ENCODE measurements around the gene CAPN2.
"Not testable (repeated sequence)": the region's sequence is repeated elsewhere in the genome, so short reads cannot be mapped to it uniquely, and the experiment has no call there.

The CAPN2 gene

GRCh38 chr1:223717123-223717522, 4.8 kb downstream of the CAPN2 start:
- DNase-seq, result no peak

DNA sequence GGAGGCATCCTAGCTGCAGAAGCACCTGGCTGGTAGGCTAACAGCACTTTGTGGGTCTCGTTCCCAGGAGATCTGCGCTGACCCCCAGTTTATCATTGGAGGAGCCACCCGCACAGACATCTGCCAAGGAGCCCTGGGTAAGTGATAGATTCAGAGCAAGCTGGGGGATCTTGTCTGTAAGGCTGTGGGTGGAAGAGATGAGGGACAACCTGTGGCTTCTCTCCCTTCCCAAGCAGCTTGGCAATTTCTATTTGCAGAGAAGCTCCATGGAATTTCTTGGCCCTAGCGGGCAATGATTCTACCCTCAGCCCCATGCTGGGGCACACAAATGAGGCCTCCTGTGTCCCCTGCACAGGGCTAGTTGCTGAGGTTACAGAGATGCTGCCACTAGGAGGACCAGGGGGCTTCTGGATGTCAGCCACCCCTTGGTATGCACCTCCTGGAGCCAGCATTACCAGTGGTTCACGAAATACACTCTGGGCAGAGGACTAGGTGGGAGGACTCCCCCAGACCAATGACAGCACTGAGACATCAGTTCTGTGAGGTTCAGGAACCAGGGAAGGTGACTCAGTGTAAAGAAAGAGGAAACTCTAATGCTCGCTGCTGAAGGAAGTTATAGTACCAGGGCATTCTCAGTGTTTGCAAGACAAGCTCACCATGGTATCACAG, 5.5 kb downstream of the CAPN2 start:
- DNase-seq, result no peak

- no peak for DNase-seq
These were observed 6.5 kb downstream of the CAPN2 start for GRCh38 chr1:223718850-223719249.

GRCh38 chr1:223720971-223721591, 8.7 kb downstream of the CAPN2 start:
- no peak for DNase-seq

GRCh38 chr1:223721658-223722607, 9.6 kb downstream of the CAPN2 start:
- no peak for DNase-seq

DNA sequence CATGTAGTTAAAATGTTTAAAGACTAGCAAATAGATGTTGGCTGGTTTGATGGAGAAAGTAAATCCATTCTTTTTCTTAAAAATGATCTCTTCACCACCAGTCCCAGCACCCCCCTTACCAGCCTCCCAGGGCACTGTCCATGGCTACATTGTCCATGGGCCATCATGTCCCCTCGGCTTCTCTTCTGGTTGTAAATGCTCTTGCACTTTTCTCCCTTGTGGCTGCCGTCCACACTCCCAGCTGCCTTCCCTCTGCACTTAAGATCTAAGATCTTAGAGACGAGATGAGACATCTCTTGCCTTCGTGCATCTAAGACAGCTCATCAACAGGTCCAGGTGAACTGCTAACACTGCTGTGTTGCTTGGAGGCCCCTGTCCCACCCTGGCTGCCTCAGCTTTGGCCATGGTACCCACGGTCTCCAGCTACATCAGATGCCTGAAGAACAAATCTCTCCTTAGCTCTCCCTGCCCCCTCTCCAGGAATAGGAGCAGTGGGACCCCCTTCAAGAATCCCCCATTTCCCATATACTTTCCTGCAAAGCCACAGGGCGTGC, 11.1 kb downstream of the CAPN2 start:
- DNase-seq, result no peak

DNA sequence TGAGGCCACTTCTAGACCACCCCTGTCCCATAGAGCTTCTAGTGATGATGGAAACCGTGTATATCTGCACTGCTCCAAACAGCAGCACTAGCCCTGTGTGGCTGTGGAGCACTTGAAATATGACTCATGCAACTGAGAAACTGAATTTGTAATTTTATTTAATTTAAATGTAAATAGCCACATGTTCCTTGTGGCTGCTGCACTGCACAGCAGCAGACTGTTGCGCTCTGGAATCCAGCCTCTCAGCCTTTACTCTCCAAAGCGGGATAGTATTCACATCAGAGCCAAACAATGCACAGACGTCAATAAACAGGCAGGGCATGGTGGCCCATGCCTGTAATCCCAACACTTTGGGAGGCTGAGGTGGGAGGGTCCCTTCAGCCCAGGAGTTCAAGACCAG, 12.0 kb downstream of the CAPN2 start:
- no peak for DNase-seq

DNA sequence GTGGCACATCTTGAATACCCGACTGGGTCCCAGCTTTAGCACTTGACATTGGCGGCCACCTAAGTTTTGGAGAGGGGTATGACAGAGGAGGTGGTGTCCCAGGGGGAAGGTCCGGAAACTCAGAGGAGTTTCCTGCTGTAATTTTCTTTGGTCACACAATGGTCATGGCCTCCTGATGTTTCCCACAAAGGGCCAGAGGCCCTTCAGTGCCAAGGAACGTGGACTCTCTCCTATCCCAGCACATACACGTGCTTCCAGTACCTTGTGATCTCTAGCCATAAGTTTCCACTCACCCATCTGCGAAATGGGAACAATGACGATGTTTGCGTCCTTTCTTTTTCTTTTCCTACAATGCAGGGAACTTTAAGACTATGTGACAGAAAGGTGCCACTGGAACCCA, 13.2 kb downstream of the CAPN2 start:
- no peak for DNase-seq

GRCh38 chr1:223726380-223727001, 14.2 kb downstream of the CAPN2 start:
- no peak for DNase-seq

GRCh38 chr1:223727541-223727940, 15.2 kb downstream of the CAPN2 start:
- DNase-seq, result no peak

- no peak for DNase-seq
These were observed 17.6 kb downstream of the CAPN2 start for GRCh38 chr1:223729906-223730305.

- DNase-seq, result no peak
These were observed 18.3 kb downstream of the CAPN2 start for GRCh38 chr1:223730479-223731132.

DNA sequence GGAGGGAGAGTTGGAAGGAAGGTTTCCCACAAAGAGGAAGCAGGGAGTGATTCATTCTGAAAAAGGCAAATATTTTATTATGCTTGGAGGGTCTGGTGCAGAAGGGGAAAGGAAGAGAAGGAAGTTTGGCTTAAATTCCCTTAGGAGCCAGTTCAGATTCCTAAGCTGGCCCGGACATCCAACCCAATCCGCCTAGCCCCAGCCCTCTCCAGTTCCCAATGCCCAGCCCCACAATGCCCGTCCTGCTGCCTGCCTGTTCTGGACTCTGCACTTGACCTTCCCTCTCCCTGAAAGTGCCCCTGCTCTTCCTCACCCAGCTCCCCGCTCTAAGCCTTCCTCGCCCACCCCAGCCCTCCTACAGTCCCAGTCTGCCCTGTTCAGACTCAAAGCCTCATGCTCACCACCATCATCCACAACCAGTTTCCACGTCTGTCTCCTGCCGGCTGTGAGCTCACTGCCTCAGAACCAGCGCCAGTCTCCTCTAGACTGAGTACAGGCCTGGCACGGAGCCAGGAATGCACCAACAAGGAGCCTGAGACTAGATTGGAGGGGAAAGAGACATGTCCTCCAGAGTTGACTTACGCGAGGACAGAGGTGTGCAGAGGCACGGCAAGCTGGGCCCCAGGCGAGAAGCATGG, 18.9 kb downstream of the CAPN2 start:
- no peak for DNase-seq

DNA sequence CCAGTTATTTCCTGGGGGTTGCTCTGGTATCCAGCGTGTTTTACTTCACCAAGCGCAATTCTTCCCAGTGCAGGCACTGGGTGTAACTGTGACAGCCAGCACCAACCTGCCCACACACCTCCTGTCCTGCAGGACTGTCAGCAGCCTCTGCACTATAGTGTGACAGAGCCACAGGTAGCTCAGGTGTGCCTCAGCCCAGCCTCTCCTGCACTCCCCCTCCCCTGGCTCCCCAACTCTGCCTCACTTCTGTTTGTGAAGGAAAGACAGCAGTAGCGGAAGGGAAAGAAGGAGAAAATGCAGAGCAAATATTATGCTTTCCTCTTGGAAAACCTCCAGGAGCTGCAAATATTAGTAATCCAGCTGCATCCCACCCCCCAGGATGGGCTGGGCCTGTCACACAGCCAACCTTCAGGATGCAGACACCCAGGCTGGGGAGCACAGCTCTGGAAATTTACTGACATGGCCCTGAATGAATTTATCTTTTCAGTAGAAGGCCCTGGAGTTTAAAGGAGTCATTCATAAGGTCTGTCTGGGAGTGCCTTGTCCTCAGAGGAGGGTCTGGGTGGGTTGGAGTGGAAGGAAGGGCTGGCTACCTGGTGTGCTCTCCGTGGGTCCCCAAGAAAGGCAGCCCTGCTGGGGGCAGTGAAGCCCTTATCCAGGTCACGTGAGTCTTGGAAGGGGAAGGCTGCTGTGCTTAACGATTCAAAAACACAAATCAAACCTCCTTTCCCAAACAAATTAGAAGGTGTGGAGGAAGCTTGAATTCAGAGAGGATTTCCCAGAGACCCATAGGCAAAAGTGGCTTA, 20.9 kb downstream of the CAPN2 start:
- DNase-seq, result no peak

- no peak for DNase-seq
These were observed 21.8 kb downstream of the CAPN2 start for GRCh38 chr1:223733898-223734852.

DNA sequence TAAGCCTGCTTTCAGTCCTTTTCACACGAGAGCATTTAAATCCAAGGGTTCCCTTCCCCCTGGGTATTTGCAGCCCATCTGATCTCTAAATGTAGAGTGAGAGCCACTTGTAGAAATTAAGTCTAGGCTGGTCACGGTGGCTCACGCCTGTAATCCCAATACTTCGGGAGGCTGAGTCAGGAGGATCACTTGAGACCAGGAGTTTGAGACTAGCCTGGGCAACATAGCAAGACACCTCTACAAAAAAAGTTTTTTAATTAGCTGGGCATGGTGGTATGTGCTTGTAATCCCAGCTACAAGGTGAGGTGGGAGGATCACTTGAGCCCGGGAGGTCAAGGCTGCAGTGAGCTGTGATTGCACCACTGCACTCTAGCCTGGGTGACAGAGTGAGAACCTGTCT, 24.3 kb downstream of the CAPN2 start:
- DNase-seq, result not testable (repeated sequence)

DNA sequence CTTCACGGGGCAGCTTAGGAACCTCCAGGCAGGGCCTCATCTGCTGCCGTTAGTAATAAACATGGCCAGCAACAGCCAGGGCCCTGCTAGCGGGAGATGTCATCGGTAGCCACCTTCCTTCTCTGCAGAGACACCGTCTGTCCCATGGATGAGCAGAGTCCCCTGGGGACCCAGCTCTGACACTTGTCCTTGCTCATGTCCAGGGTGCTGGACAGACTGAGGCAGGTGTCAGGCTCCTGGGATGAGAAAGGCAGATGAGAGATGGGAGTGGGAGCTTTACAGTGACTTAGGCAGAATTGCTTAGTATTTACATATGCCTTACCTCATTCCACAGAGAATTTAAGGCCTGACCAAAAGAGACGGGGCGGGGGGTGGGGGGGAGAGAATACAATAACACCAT, 25.0 kb downstream of the CAPN2 start:
- no peak for DNase-seq

GRCh38 chr1:223738465-223739365, 26.4 kb downstream of the CAPN2 start:
- DNase-seq, result no peak
